AG04449 (cell line): ENCODE data around the gene MTX1.

Experiments used
- CTCF ChIA-PET: fragments of 350-600 bp; formaldehyde crosslinking; extraction: SDS; loops from one replicate; lab custom pipeline; 2021; ENCODE audit warnings: antibody characterized with exemption; lab: Yijun Ruan, JAX
- POLR2A ChIA-PET: fragments of 400-600, 350-600 bp; formaldehyde crosslinking; extraction: SDS; loops from one replicate; lab custom pipeline; 2020; ENCODE audit warnings: antibody characterized with exemption, inconsistent platforms; lab: Yijun Ruan, JAX
- DNase-seq: peaks from one replicate; pipeline ENCODE4 v3.0.0-alpha.2; 2010; ENCODE audit warnings: low read depth, low spot score
- H3K4me3 ChIP-seq: 2 replicates; pipeline ENCODE4 v1.5.1; 2011; ENCODE audit warnings: low read depth, mild to moderate bottlenecking, control low read depth, low read length
- CTCF ChIP-seq: IDR thresholded peaks from one replicate; pipeline ENCODE4 v1.5.1; 2011; ENCODE audit warnings: mild to moderate bottlenecking, moderate library complexity, low read length, control low read depth, inconsistent platforms; ENCODE audit not compliant: insufficient read depth; ENCODE audit errors: missing control alignments

The MTX1 gene

GRCh38 chr1:155183775-155184221 lies 24.7 kb upstream of the MTX1 start:
- POLR2A ChIA-PET = interaction anchor here (1.8 kb wide), 1 partner anchor 10 kb away, joined by 13 read pairs; no protein-coding TSS in a partner anchor

DNA sequence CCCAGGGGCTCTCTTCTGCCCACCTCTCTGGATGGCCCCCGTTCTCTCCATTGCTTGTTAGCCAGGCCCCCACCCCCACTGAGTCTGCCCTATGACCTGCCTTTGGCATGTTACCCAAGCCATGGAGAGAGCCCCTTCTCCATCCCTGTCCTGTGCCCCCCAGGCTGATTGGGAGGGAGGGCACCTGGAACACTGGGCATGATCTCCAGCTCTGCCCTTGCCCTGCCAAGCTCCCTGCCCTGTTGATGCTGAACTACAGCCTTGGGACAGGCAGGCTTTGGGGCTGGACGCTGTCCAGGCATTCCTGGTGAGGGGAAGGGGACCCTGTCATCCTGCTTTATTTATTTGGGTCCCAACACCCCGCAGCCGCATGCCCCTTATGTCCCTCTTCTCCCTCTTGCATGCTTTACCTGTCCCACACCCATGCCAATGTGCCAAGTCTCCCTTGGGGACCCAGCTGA lies 24.1 kb upstream of the MTX1 start:
- POLR2A ChIA-PET = interaction anchor here (1.8 kb wide), 1 partner anchor 9 kb away, joined by 13 read pairs; no protein-coding TSS in a partner anchor
- DNase-seq = no peak
- no peak overlapping the region for H3K4me3 ChIP-seq
- TF ChIP-seq CTCF = no peak
- CTCF ChIA-PET = interaction anchor here (1.8 to 4.0 kb wide), 5 partner anchors 9 to 66 kb away, joined by 5 to 50 read pairs (median 19); partner anchors contain the start of genes KRTCAP2 and THBS3

More at GRCh38 chr1:155183775-155184221, 24.7 kb upstream of the MTX1 start:
- CTCF ChIA-PET = interaction anchor here (1.8 to 4.0 kb wide), 5 partner anchors 8 to 67 kb away, joined by 5 to 50 read pairs (median 19); partner anchors contain the start of genes KRTCAP2 and THBS3
- DNase-seq = no peak
- no peak for TF ChIP-seq CTCF
- H3K4me3 ChIP-seq = no peak overlapping the region

- no peak for TF ChIP-seq CTCF
- no peak overlapping the region for H3K4me3 ChIP-seq
- DNase-seq = no peak
- CTCF ChIA-PET = interaction anchor here (1.8 to 4.0 kb wide), 5 partner anchors 8 to 65 kb away, joined by 5 to 50 read pairs (median 19); partner anchors contain the start of genes KRTCAP2 and THBS3
- POLR2A ChIA-PET = interaction anchor here (1.0 to 1.8 kb wide), 3 partner anchors 9 to 12 kb away, joined by 3 to 13 read pairs (median 5); partner anchors contain the start of gene KRTCAP2
Observed at GRCh38 chr1:155184835-155185782, 23.4 kb upstream of the MTX1 start.

- POLR2A ChIA-PET = interaction anchor here (1.0 to 1.2 kb wide), 2 partner anchors 9 to 13 kb away, joined by 3 to 5 read pairs; partner anchors contain the start of gene KRTCAP2
- no peak overlapping the region for H3K4me3 ChIP-seq
- TF ChIP-seq CTCF = no peak
- no peak for DNase-seq
- CTCF ChIA-PET = interaction anchor here (3.1 to 4.0 kb wide), 3 partner anchors 8 to 13 kb away, joined by 19 to 50 read pairs (median 32); partner anchors contain the start of gene KRTCAP2
Observed at GRCh38 chr1:155185783-155186066, 22.8 kb upstream of the MTX1 start.

DNA sequence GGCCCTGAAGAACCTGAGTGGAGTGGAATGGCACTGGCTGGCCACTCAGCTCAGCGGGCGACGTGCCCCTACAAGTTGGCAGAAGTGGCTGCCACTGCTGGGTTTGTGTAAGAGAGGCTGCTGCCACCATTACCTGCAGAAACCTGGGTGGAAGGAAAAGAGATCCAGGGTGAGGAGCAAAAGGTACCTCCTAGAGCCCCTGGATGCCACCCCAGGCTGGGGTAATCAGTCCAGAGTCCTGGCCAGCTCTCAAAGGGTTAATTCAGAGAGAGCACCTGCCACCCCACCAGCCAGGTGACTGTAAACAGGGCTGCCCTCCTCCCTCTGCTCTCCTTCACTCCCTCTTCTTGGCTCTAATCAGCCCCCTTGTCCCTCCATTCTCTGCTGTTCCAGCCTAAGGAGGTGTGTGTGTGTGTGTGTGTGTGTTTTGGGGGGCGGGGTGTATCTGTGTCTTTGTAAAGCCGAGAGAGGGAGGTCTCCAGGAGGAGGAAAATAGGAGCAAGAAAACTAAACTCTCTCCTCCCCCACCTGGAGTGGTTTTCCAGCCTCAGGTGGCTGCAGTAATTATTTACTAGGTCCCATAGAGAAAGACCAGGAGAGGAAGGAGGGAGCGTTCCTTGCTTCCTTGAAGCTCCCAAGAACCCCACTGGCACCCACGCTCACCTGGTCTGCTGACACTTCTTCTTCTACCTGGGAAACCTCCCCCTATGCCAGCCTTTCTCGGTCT lies 22.3 kb upstream of the MTX1 start:
- CTCF ChIA-PET = interaction anchor here (3.1 to 4.0 kb wide), 3 partner anchors 7 to 13 kb away, joined by 19 to 50 read pairs (median 32); partner anchors contain the start of gene KRTCAP2
- no peak for TF ChIP-seq CTCF
- POLR2A ChIA-PET = interaction anchor here (1.0 to 1.2 kb wide), 2 partner anchors 8 to 14 kb away, joined by 3 to 5 read pairs; partner anchors contain the start of gene KRTCAP2

More for the DNA sequence above, 22.3 kb upstream of the MTX1 start:
- H3K4me3 ChIP-seq = no peak overlapping the region
- DNase-seq = no peak
